GM12801 (cell line): ENCODE results near the gene MFF.

Experiments used
- TF ChIP-seq, protein P1 (sequence below): IDR thresholded peaks from one replicate; pipeline ENCODE4 v1.5.1; 2011; ENCODE audit warnings: control low read depth; ENCODE audit not compliant: insufficient read length; ENCODE audit errors: extremely low read depth

MFF gene

DNA sequence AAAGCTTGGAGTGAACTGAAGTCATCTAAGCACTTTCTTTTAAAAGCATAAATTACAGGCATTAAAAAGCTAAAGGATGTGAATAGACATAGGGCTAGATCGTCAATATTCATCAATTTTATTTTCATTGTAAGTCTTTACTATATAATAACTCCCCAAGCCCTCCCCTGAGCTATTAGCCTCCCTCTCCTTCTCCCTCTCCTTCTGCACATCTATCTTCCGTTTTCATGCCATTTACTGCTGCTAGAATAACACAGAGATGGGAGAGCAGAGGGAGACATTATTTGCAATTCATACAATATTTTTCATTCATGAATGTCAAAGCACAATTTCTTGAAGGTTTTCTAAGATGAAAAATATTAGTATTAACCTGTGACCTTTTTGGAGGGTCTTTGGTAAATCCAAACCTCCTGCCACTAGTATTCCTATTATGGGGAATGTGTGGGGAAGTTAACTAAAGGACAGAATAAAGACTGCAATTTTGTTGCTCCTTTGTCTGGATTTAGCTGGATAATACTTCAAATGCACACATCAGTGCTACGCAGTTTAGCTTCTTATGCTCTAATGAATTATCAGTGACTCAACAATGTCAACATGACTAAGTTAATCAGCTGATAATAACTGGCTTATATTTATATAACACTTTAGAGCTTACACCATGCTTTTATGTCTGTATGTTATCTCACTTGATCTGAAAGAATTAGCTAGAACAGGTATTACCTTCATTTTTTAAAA is 28.2 kb upstream of the MFF start:
- TF ChIP-seq, protein P1, sequence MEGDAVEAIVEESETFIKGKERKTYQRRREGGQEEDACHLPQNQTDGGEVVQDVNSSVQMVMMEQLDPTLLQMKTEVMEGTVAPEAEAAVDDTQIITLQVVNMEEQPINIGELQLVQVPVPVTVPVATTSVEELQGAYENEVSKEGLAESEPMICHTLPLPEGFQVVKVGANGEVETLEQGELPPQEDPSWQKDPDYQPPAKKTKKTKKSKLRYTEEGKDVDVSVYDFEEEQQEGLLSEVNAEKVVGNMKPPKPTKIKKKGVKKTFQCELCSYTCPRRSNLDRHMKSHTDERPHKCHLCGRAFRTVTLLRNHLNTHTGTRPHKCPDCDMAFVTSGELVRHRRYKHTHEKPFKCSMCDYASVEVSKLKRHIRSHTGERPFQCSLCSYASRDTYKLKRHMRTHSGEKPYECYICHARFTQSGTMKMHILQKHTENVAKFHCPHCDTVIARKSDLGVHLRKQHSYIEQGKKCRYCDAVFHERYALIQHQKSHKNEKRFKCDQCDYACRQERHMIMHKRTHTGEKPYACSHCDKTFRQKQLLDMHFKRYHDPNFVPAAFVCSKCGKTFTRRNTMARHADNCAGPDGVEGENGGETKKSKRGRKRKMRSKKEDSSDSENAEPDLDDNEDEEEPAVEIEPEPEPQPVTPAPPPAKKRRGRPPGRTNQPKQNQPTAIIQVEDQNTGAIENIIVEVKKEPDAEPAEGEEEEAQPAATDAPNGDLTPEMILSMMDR: no peak

DNA sequence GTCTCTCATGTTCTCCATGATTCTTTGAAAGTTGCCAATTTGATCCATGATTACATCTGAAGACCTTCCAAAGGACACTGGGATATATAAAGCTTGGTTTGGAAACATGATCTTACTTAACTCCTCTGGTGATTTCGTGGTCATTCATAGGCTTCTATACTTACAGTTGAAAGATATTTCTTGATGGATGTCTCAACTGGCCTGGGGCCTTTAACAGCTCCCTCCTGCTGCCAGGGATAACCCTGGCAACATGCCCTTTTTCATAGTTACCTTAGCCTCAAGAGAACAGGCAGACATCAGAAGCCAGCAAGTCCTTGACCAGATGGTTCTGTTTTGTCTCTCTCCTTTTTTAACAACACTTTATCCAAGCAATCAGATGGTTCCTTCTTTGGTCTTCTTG is 23.5 kb upstream of the MFF start:
- TF ChIP-seq, protein P1: no peak

DNA sequence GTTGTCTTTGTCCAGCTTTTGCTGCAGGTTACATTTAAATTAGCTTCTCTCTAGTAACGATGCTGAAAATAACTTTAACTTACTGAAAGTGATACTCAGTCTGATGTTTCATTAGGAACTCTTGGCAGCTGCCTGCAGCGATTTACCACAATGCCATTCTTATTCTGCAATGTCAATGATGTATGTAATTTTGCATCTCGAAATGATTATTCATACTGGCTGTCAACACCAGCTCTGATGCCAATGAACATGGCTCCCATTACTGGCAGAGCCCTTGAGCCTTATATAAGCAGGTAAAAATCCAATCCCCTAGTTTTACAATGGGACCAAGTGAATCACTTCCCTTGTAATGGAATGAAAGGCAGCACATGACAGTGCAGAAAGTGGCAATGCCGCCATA is 16.3 kb upstream of the MFF start:
- TF ChIP-seq, protein P1: no peak

DNA sequence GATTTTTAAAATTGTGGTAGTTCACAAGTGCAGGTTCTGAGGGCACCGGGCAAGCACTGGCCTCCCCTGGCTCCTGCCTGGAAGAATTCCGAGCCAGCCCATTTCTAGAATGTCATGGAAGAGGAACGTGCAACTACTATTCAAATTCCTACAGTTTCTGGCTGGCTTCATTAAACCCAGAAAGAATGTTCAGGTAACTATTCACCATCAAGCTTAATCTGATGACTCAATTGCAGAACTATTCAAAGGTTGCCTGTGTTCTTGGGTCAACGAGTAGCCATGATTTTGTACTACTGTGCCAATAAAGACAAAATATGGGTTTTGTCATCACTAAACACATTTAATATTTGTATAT is 14.3 kb upstream of the MFF start:
- TF ChIP-seq, protein P1: no peak

DNA sequence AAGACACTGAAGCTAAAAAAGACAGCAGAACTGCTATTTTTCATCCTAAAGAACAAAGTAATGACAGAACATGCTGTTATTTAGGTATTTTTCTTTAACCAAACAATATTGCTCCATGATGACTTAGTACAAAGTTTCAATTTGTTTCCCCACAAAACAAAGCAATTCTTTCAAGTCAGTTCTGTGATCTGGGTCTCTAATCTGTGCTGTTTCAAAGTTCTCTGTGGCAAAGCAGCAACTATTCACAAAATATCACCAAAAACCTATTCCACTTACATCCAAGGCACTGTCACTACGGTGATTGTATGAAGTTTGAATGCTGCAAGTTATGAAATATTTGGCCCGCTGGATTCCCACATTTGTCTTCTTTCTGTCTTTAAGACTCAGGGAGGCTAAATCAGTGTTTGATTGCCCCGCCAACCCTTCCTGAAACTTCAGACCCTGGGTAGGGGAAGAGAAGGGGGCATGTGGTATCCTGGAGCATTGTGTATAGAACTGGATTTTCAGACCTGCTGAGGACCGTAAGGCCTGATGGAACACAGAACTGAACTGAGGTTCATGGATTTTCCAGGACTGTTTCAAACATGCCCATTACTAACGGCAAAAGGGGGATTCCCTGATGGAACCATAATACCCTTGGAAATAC is 13.1 kb upstream of the MFF start:
- TF ChIP-seq, protein P1: no peak

DNA sequence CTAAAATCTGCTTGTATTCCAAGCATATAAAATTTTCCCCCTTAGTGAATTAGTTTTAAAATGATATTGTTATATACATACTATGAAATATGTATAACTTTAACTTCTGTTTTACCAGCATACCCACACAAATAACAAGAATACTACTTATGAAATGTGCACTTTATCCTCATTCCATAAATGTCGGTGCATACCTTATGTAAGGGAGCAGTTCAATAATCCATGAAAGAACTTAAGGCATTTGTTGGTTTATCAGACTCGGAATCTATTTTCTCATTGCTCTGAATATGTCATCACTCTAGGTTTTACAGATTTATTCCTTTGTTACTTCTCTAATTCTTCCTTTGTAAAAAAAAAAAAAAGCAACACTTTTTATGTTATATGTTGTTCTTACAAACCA is 12.5 kb upstream of the MFF start:
- TF ChIP-seq, protein P1: no peak

DNA sequence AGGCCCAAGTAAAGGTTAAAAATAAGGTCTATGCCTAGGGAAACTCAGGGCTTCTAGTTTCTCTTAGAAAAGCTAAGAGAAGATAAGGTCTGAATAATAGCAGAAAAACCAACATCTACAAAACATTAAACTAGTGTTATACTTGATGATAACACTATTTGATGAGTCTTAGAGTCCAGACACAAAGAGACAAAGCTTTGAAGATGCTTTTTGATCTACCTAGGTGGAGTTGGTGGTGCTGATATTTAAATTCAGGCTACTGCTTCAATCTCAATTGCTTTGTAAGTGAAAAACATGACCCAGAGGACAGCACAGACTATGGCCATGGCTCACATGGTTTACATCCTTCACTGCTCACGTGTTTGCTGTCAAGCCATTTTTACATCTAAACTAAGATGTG is 11.7 kb upstream of the MFF start:
- TF ChIP-seq, protein P1: no peak
